HG02884 (cell line): ENCODE results near the gene F12.

ENCODE experiments used
- ATAC-seq: cut with Tn5 transposase; IDR thresholded peaks from one replicate; pipeline ENCODE4 v1.9.1; 2021; ENCODE audit warnings: mild to moderate bottlenecking, moderate library complexity; ENCODE audit not compliant: unreplicated experiment

Gene F12

DNA sequence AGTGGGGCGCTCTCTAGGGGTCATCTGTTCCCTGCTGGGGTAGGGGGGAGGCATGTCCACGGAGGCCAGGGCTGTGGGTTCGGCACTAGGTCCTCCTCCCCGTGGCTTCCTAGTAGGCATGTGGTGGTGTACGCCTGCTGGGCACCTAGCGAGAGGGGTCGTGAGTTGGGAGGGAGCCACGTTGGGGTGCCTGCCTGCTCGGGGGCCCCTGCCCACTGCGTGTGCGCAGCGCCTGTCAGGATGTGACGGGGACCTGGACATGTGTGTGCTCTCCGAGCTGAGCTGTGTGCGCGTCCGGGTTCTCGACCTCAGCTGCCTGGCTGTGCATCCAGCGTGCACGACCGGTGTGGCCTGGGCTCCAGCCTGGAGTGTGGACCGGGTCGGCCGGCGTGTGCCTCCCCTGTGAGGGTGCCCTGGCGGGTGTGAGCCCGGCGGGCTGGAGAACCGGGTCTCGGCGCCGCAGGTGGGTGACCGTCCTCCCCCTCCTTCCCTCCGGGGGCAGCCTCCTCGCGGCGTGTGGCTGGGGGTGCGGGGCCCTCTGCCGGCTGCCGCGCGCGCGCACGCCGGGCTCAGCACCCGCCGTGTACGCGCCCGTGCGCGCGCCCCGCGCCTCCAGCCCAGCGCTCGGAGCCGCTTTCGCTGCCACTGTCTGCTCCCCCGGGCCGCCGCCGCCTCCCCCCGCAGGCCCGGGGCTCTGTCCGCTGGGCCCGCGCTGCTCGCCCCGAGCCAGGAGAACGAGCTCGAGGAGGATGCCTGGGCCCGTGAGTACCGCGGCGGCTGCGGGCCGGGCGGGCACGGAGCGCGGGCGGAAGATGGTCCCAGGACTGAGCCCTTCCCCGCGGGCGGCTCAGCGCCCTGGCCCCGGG, 37.1 kb upstream of the F12 start, which contains the start of gene PRR7:
TSS of gene PRR7 (plus strand) at position 615 of the 866 bp plus-strand sequence. CDS start 8,254 bp downstream, outside the sequence.
- ATAC-seq: peak; percentile 43

DNA sequence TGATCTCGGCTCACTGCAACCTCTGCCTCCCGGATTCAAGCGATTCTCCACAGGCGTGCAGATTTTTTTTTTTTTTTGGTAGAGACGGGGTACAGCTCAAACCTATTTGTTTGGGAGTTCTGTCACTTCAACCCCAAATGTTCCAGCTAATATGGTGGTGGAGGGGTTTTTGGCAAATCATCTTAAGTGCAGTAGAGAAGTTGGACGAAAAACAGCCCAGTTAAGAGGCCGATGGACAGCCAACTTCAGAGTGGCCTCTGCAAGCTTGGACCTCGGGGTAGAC, 36.5 kb upstream of the F12 start:
- ATAC-seq: no peak

DNA sequence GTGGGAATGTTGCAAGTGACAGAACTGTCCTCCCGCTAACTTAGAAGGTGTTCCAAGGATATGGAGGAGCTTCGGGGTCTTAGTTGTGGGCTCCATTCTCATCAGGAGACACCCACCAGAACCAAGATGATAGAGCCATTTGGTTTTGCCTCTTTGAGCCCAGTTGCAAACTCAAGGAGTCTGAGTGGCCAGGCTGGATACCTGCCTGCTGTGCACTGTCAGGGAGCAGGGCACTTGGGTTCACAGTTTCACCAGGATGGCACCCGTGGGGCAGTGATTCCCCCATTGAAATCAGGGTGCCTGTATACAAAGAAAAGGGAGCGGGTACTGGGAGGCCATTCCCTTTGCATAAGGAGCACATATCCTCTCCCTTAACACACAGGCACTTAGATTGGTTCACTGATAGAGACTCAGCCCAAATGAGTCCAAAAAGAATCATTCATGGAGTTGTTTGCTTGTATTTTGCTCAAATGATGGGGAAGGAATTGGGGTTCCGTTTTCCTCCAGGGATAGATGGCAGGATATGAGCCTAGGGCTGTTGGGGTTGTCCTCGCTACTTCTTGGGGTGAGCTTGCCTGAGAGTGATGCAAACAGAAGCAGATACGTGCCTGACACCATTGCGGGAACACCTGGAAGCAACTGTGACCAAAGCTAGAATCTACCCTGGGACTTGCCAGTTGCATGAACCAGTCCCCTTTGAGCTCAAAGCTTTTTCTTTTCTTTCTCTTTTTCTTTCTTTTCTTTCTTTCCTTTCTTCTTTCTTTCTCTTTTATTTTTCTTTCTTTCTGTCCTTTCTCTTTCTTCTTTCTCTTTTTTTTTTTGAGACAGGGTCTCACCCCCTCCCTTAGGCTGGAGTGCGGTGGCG, 35.9 kb upstream of the F12 start:
- no peak for ATAC-seq

DNA sequence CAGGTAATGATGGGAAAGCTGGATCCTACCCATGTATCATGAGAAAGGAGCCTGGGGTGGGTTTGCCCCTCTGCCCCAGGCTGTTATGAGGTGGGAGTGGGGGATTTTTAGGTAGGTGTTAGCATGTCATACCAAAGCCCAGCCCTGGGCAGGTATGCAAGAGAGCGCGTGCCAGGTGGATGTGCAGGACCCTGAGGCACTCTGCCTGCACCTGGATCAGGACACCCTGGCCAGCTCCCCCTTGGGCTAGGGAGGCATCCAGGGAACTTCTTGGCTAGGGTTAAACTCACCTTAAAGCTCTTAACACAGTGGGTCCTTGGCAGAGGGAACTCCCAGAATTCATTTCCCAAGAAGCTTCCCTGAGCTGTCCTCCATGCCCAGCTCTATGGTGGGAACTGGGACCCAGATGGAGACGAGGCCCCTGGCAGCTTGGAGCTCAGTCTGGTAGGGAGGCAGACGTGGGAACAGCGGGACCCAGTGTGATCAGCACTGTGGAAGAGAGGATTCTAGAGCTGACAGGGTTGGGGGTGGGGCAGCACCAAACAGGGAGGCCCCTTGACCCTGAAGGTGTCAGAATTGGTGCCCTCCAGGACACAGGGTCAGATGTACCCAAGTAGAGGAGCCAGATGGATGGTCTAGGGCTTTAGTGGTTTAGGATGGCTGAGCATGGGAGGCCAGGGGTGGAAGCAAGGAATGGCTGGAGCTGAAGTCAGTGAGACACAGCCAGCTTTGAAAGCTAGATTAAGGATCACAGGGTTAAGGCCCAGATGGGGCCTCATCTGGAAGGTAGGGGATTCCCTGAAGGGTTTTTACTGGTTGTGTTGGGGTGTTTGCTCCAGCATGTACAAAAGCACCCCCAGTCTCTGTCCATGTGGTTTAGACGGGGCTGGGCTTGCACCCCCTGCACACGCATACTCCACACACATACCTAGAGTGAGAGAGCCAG, 35.0 kb upstream of the F12 start:
- no peak for ATAC-seq

DNA sequence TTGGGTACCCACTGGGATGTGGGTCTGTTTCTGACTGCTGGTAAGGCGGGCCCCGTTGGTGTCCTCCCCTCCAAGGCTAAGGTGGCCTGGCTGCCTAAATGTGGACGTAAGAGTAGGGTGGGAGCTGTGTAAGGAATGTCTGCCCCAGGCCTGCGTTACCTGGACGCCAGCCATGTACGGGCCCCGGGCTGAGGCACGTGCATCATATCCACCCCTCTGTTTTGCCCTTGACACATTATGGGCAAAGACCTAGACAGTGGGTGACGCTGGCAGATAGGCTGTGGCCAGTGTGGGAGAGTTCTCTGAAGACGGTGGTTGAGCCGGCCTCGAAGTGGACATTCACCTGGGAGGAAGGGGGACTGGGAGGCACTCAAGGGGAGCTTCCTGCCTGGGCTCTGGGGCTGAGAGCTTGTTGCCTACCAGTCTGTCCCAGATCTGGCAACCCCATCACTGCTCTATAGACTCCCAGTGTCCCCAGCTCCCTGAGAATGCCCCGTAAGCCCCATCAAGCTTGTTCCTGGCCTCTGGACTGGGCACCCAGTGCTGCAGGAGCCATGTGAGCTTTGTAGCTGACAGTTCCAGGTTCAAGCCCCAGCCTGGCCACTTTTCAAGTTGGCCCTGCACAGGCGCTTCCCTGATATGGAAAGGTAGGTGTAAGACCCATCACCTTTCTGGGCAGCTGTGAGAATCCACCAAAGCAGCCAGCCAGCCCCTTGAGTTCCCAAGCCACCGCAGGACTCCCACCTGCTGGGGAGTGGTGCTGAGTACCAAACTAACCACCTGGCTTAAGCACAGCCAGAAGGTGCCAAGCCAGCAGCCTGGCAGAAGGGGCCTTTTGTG, 34.0 kb upstream of the F12 start:
- no peak for ATAC-seq

DNA sequence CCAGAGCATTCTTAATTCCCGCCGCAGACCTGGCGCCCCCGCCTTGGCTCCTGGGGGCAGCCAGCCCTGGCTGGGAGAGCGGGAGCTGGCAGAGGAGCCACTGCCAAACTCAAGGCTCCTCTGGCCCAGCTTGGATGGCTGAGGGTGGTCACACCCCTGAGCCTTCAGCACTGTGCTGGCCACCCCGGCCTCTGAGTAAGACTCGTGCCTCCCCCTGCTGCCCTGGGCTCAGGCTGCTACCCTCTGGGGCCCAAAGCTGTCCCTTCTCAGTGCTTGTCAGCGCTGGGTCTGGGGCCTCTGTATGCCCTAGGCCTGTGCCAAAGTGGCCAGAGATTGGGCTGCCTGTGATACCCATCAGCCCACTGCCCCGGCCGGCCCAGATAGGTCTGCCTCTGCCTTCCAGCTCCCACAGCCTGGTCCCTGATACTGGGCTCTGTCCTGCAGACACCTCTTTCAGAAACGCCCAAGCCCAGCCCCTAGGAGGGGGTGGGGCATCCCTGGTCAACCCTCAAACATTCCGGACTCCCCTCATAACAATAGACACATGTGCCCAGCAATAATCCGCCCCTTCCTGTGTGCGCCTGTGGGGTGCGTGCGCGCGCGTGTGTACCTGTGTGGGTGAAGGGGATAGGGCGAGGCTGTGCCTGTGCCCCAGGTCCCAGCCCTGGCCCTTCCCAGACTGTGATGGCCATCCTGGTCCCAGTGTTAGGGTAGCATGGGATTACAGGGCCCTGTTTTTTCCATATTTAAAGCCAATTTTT, 32.9 kb upstream of the F12 start:
- ATAC-seq: no peak

DNA sequence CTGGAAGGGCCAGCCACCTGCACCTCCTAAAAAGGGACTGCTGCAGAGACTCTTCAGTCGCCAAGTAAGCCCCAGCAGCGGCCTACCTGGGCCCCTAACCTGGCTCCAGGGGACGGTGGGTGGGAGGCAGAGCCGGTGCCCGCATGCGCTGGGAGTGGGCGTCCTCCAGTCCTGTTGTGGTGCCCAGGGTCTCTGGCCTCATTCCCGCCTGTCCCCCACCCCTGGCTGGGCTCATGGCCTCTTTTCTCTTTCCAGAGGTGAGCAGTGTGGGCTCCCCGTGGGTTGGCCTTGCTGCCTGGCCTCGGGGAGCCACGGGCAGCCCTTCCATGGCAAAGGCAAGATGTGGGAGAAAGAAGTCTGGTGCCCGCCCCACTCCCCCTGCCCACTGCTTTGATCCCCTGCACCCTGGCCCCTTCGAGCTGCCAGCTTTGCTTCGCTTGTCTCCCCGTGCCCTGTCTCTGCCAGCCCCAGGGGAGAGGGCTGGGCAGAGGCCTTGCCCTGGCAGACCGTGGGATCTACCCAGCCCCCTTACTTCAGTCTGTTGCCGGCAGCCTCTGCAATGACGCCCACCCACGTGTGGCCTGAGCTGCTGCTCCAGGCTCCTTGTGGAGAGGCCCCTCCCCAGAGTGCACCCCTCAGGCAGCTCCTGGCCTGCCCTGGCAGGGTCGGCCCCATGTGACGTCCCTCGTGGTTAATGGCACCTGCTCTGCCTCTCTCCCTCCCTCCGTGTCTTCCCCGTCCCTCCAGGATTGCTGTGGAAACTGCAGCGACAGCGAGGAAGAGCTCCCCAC, 31.8 kb upstream of the F12 start:
- no peak for ATAC-seq

DNA sequence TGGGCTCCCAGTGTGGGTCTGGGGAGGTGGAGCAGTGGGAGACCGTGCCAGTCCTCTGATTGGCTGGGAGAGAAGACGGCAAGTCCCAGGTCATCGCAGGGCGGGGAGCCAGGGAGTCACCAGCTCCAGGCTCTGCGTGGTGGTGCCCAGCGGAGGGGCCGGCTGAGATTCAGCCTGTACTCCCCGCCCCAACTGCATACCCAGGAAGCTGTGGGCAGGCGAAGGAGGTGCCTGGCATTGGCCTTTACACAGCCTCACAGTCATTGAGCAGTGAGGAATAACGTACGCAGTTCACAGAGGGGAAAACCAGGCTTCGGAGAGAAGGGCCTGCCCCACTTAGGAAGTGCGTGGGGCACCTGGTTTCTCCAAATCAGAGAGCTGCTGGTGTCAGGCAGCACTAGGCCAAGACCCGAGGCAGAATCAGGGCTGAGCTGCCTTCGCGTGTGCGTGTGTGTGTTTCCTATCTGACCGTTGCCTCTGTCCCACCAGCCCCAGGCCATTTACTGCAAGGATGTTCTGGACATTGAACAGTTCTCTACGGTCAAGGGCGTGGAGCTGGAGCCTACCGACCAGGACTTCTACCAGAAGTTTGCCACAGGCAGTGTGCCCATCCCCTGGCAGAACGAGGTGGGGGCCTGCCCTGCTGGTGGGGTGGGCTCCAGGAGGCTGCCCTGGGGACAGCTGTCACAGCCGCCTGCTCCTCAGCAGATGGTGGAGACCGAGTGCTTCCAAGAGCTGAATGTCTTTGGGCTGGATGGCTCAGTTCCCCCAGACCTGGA, 31.0 kb upstream of the F12 start:
- ATAC-seq: no peak

DNA sequence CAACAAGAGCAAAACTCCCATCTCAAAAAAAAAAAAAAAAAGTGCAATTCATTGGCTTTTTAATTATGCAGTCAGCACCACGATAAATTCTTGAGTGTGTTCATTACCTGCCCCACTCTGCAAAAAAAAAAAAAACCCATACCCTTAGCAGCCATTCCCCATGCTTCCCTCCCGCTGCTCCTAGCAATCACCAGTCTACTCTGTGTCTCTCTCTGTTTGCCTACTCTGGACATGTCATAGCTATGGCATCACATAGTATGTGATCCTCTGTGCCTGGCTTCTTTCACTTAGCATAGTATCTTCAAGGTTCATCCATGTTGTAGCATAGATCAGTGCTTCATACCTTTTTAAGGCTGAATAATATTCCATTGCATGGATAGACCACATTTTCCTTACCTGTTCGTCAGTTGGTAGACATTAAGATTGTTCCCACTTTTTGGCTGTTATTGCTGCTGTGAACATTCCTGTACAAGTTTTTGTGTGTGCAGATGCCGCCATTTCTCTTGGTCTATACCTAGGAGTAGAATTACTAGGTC, 30.2 kb upstream of the F12 start:
- no peak for ATAC-seq

DNA sequence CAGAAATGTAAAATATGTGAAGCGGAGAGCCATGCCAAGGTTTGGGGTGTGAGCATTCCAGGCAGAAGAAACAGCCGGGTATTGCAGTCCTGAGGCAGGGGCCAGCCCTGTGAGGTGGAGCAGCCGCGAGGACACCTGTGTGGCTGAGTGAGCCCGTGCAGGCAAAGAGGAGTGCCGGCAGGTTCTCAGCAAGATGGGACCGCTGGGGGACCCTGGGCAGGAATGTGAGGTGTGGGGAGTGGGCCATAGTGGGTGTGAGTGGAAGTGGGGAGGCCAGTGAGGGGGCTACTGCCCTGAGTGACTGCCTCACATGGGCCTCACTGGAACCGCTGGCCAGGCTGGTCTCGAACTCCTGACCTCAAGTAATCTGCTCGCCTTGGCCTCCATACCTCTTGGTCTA, 29.1 kb upstream of the F12 start:
- no peak for ATAC-seq

DNA sequence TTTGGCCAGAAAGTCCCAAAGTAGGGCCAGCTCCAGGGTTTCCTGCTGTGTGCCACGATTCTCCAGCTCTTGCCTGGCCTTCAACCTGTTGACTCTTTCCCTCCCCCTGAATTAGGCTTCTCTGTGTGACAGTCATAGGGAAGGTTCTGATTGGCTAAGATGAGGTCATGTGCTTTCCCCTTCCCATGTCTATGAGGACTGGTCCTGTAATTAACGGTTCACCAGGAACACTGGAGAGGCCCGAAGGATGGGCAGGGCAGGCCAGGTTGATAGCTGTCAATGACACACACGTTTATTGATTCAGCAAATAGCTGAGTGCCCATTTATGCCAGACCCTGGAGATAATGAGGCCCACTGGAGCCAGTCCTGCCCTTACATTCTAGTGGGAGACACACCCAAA, 28.3 kb upstream of the F12 start:
- ATAC-seq: no peak

DNA sequence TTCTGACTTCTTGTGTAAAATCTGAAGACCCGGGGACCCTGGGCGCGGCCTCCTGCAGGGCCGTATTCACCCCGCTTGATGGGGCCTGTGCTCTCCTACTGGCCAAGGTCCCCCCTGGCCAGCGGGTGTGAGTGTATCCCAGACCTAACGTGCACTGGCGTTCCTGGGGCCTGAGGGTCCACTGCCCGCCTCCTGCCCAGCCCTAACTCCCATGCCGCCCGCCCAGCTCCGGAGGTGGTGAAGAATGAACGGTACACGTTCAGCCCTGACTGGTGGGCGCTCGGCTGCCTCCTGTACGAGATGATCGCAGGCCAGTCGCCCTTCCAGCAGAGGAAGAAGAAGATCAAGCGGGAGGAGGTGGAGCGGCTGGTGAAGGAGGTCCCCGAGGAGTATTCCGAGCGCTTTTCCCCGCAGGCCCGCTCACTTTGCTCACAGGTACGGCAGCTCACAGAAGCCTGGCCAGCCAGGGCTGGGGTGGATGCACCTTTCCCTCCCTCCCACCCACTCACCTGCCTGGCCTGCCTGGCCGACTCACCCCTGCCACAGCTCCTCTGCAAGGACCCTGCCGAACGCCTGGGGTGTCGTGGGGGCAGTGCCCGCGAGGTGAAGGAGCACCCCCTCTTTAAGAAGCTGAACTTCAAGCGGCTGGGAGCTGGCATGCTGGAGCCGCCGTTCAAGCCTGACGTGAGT, 26.6 kb upstream of the F12 start:
- no peak for ATAC-seq

DNA sequence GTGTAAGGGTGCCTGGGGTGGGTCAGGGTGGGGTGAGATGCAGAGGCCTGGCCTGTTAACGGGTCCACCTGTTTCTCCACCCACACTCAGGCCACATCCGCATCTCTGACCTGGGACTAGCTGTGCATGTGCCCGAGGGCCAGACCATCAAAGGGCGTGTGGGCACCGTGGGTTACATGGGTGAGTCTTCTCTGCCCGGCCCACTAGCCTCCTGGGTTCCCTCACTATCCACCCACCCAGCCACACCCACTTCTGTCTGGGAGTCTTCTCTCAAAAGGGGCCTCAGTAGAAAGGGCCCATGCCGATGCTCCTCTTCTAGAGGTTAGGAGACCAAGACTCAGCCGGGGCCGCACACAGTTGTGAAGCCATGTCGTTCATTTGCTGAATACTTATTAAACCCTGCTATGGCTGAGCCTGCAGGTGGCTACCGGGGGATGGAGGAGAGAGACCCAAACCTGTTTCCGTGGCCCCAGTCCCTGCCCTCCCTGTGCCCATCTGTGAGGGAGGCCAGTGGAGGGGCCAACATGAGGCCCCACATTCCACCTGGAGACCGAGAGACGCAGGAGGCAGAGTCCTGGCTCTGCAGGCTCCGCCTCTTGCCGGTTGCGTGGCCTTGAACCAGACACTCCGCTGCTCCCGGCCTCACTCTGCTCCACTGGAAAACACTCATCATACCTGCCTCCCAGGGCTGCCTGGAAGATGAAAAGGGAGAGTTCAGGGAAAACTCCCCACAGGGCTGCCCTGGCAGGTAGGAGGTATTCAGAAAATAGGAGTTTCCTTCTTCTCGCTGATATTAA, 25.8 kb upstream of the F12 start:
- ATAC-seq: no peak

DNA sequence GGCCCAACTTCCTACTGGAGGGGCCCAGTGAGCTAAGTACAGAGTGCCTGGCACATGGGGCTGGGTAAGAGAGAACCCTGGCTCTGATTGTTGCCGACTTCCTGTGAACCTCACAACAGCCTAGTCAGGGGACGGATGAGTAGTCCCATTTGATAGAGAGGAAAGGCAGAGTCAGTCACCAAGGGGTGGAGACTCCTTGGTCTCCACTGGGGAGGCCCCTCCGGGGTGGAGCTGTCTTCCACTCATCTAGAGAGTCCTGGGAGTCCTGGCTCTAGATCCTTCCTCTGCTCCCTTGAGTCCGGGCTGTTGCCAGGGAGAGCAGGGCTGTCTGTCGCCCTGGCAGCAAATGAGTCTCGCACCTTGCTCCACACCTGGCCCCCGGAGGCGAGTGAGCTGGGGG, 25.1 kb upstream of the F12 start:
- no peak for ATAC-seq

DNA sequence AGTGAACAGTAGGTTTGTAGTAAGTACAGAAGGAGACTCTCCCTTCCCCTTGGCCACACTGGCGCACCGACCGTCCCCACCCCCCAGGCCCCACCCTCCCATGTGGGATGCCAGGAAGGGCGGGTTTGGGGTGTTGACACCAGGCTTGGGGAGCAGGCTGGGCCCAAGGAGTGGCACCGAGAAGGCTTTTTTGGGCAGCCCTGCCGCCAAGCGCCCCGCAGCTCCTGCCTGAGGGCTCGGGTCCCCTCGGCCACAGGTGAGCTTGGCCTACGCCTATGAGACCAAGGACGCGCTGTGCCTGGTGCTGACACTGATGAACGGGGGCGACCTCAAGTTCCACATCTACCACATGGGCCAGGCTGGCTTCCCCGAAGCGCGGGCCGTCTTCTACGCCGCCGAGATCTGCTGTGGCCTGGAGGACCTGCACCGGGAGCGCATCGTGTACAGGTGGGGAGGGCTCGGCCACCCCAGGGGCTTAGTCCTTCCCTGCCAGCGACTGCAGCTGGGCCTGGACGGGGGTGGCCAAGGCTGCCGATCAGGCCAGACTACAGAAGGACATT, 24.4 kb upstream of the F12 start:
- no peak for ATAC-seq
